22Rv1 (cell line): ENCODE results near the gene SRCAP.

Experiments used
- CTCF ChIP-seq: fragments of 450-650 bp; IDR thresholded peaks from 2 replicates; pipeline ENCODE4 v1.5.1; 2017; ENCODE audit warnings: mild to moderate bottlenecking
- ZFX ChIP-seq: fragments of 450-650 bp; IDR thresholded peaks from 2 replicates; pipeline ENCODE4 v1.6.1; 2017; ENCODE audit warnings: antibody characterized with exemption, borderline replicate concordance

GRCh38 chr16:30773826-30774225, 74.9 kb downstream of the SRCAP start:
- no peak for TF ChIP-seq CTCF
- TF ChIP-seq ZFX, result no peak
